ENCODE measurements around the gene POLR3G. TPM values are rescaled to one million over a fixed set of nuclear protein-coding genes. Genes with fewer than 3 reads are reported as not detected.

The POLR3G gene
- total RNA-seq, 2 experiments from 2014 or later = 24.0 to 27.1 TPM

- ATAC-seq (no peak), DNase-seq (no peak)
- H3K9me3 Mint-ChIP-seq = no peaks in the 10 kb centered on the region
- H3K27me3 Mint-ChIP-seq = no peaks in the 10 kb centered on the region
- H3K4me3 Mint-ChIP-seq = no peak overlapping the region
- POLR2A ChIA-PET = interaction anchor here (0.6 kb wide), 1 partner anchor 1226 kb away, joined by 3 read pairs; no protein-coding TSS in a partner anchor
- intact Hi-C loops (cut with micrococcal nuclease) = loop anchor here (5.0 kb wide), 1 partner anchor 50 kb away; the partner anchor contains the start of gene LYSMD3
- H3K36me3 Mint-ChIP-seq (ENCODE audit: low read depth) = peaks cover 23% of the 10 kb centered on the region
- TF ChIP-seq CTCF (IDR thresholded peaks at IDR 0.05) = no peak
- H3K4me1 Mint-ChIP-seq (ENCODE audit: low read depth) = peaks cover 22% of the 10 kb centered on the region
- CTCF ChIA-PET = interaction anchor here (1.0 kb wide), 1 partner anchor 51 kb away, joined by 3 read pairs; the partner anchor contains the start of gene LYSMD3
- no peak overlapping the region for H3K27ac Mint-ChIP-seq
Measured at GRCh38 chr5:90477621-90478215, 3.1 kb downstream of the POLR3G start.

- DNase-seq = no peak
- H3K4me1 Mint-ChIP-seq (ENCODE audit: low read depth) = peaks cover 17% of the 10 kb centered on the region
- peaks cover 22% of the 10 kb centered on the region for H3K36me3 Mint-ChIP-seq (ENCODE audit: low read depth)
- no peak for ATAC-seq
- ChIA-PET POLR2A (no interaction called here), CTCF (interaction anchor here (0.6 kb wide), 1 partner anchor 904 kb away, joined by 3 read pairs; no protein-coding TSS in a partner anchor)
- no peak overlapping the region for H3K4me3 Mint-ChIP-seq
- no peak overlapping the region for H3K27ac Mint-ChIP-seq
- H3K9me3 Mint-ChIP-seq = no peaks in the 10 kb centered on the region
- H3K27me3 Mint-ChIP-seq = no peaks in the 10 kb centered on the region
- TF ChIP-seq CTCF (IDR thresholded peaks at IDR 0.05) = no peak
- intact Hi-C loops (cut with micrococcal nuclease) = loop anchor here (5.0 kb wide), 1 partner anchor 48 kb away; the partner anchor contains the start of gene LYSMD3
Measured at GRCh38 chr5:90479611-90480385, 5.1 kb downstream of the POLR3G start.

- POLR2A ChIA-PET = no interaction called here
- Mint-ChIP-seq H3K27me3 (no peaks in the 10 kb centered on the region), H3K36me3 (ENCODE audit: low read depth) (peaks cover 25% of the 10 kb centered on the region), H3K4me1 (ENCODE audit: low read depth) (peaks cover 11% of the 10 kb centered on the region), H3K9me3 (no peaks in the 10 kb centered on the region), H3K4me3 (no peak overlapping the region), H3K27ac (no peak overlapping the region)
- ATAC-seq (no peak), DNase-seq (no peak)
- TF ChIP-seq CTCF (IDR thresholded peaks at IDR 0.05) = no peak
- intact Hi-C loops (cut with micrococcal nuclease) = no loop called here
- CTCF ChIA-PET = no interaction called here
Measured at GRCh38 chr5:90480699-90481098, 6.0 kb downstream of the POLR3G start.

- Mint-ChIP-seq H3K9me3 (no peaks in the 10 kb centered on the region), H3K36me3 (ENCODE audit: low read depth) (peaks cover 24% of the 10 kb centered on the region), H3K27ac (no peak overlapping the region), H3K27me3 (no peaks in the 10 kb centered on the region), H3K4me1 (ENCODE audit: low read depth) (no peaks in the 10 kb centered on the region), H3K4me3 (no peak overlapping the region)
- ChIA-PET CTCF (no interaction called here), POLR2A (no interaction called here)
- intact Hi-C loops (cut with micrococcal nuclease) = no loop called here
- no peak for DNase-seq
- no peak for ATAC-seq
- TF ChIP-seq CTCF (IDR thresholded peaks at IDR 0.05) = no peak
Measured at GRCh38 chr5:90483206-90483605, 8.5 kb downstream of the POLR3G start.

- intact Hi-C loops (cut with micrococcal nuclease) = no loop called here
- DNase-seq = no peak
- Mint-ChIP-seq H3K9me3 (no peaks in the 10 kb centered on the region), H3K36me3 (ENCODE audit: low read depth) (peaks cover 23% of the 10 kb centered on the region), H3K4me3 (no peak overlapping the region), H3K4me1 (ENCODE audit: low read depth) (no peaks in the 10 kb centered on the region), H3K27me3 (no peaks in the 10 kb centered on the region), H3K27ac (no peak overlapping the region)
- ChIA-PET CTCF (no interaction called here), POLR2A (no interaction called here)
- no peak for TF ChIP-seq CTCF (IDR thresholded peaks at IDR 0.05)
- ATAC-seq = no peak
Measured at GRCh38 chr5:90484540-90484939, 9.9 kb downstream of the POLR3G start.

Measured in activated CD8-positive, alpha-beta T cell treated with anti-CD3 and anti-CD28 coated beads for 36 hours (primary cell).